ENCODE results near the gene GSK3A.
A peak's percentile ranks its signal among the peaks of the same experiment; 100 is the strongest.

Gene GSK3A

DNA sequence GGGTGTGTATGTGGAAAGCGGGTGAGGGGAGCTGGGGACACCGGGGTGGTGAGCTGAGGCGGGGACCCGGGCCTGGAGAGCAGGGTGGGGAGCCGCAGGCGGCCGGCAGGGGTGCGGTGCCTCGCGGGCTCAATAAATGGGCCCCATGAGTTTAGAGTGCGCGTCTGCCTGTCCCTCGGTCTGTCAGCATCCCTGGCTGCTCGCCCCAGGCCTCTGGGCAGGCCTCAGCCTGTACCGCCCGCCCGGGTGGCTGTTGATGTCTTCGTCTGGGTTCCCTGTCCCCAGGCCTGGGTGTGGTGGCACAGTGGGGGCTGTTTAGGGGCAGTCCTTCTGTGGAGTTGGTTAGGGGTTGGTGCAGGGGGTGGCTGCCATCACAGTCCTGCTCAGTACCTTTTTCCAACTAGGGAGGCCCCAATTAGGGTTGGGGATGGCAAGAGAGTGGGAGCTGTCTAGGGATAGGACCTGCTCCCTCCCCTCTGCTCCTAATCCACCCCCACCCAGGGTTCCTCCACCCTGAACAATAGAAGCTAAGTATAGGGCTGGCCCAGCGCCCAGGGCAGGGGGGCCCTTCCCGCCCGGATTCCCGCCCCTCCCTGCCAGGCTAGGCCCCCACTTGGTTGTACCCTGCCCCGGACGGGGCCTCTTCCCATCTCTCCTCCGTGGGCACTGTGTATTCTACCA is 38.9 kb upstream of the GSK3A start:
- Histone ChIP-seq H3K4me3 (ENCODE audit: low read depth, low read length) (peak overlapping the region; percentile 23), H3K4me1 (ENCODE audit: control insufficient read depth, insufficient read depth, low read length) (peaks cover 56% of the 10 kb centered on the region), H3K36me3 (ENCODE audit: control insufficient read depth in 2 of 2, insufficient read depth in 1 of 2, low read length in 2 of 2) (peaks cover 0 to 1% of the 10 kb centered on the region in 2 experiments; a peak in 1 of 3 replicates), H3K27ac (ENCODE audit: extremely low read depth, low read depth, low read length) (peak overlapping the region; percentile 89), H3K9me3 (ENCODE audit: control insufficient read depth, insufficient read depth, low read depth, low read length) (no peaks in the 10 kb centered on the region)
- ChIA-PET CTCF (interaction anchor here (0.6 to 7.5 kb wide), 9 partner anchors 11 to 166 kb away, joined by 3 to 276 read pairs (median 4); partner anchors contain the start of genes CIC and GSK3A), POLR2A (interaction anchor here (0.7 to 12.3 kb wide), 7 partner anchors 12 to 322 kb away, joined by 3 to 242 read pairs (median 4); partner anchors contain the start of genes GSK3A and RABAC1)
- TF ChIP-seq OSR2 (tag by site-specific recombination; IDR thresholded peaks at IDR 0.05) (no peak), ZNF548 (tag by site-specific recombination; IDR thresholded peaks at IDR 0.05) (no peak), ZNF623 (tag by site-specific recombination; IDR thresholded peaks at IDR 0.05) (no peak), ZNF37A (tag by site-specific recombination; IDR thresholded peaks at IDR 0.05) (no peak), ZNF354C (tag by site-specific recombination; IDR thresholded peaks at IDR 0.05; ENCODE audit: borderline replicate concordance, low read depth) (no peak), ZNF423 (tag by site-specific recombination; IDR thresholded peaks at IDR 0.05) (0 out of 2 replicates have a peak, but pooled peaks have one; percentile 32), ZNF777 (tag by site-specific recombination; IDR thresholded peaks at IDR 0.05; ENCODE audit: borderline replicate concordance) (0 out of 2 replicates have a peak, but pooled peaks have one; percentile 7), YY2 (tag by site-specific recombination; IDR thresholded peaks at IDR 0.05) (no peak), SCRT2 (tag by site-specific recombination; IDR thresholded peaks at IDR 0.05) (no peak; the same call in 1 of the 2 replicates), ZNF302 (tag by site-specific recombination; IDR thresholded peaks at IDR 0.05; ENCODE audit: low read depth) (no peak), ZNF19 (tag by site-specific recombination; IDR thresholded peaks at IDR 0.05; ENCODE audit: low read depth) (no peak), ZFHX2 (tag by site-specific recombination; conservative IDR thresholded peaks at IDR 0.05) (no peak; the same call in 1 of the 2 replicates), ZNF571 (tag by site-specific recombination; IDR thresholded peaks at IDR 0.05) (no peak), ZNF175 (tag by site-specific recombination; IDR thresholded peaks at IDR 0.05) (no peak), ZNF311 (tag by site-specific recombination; IDR thresholded peaks at IDR 0.05; ENCODE audit: borderline replicate concordance) (no peak), ZEB2 (tag by site-specific recombination; IDR thresholded peaks at IDR 0.05) (peak; percentile 60; the same call in 1 of the 2 replicates), ZNF514 (tag by site-specific recombination; IDR thresholded peaks at IDR 0.05) (no peak), ZNF416 (tag by site-specific recombination; IDR thresholded peaks at IDR 0.05) (no peak), SP2 (tag by site-specific recombination; IDR thresholded peaks at IDR 0.05) (peak; percentile 55), ZNF660 (tag by site-specific recombination; IDR thresholded peaks at IDR 0.05) (no peak), ZNF596 (tag by site-specific recombination; IDR thresholded peaks at IDR 0.05) (no peak), ZNF155 (tag by site-specific recombination; IDR thresholded peaks at IDR 0.05) (no peak), YY1 (tag by site-specific recombination; IDR thresholded peaks at IDR 0.05) (no peak; the same call in 1 of the 2 replicates), ZSCAN23 (tag by site-specific recombination; IDR thresholded peaks at IDR 0.05) (no peak), KLF8 (tag by site-specific recombination; IDR thresholded peaks at IDR 0.05) (peak; percentile 62), ZNF830 (tag by site-specific recombination; IDR thresholded peaks at IDR 0.05; ENCODE audit: low read depth) (no peak)
- TF ChIP-seq, protein P1, sequence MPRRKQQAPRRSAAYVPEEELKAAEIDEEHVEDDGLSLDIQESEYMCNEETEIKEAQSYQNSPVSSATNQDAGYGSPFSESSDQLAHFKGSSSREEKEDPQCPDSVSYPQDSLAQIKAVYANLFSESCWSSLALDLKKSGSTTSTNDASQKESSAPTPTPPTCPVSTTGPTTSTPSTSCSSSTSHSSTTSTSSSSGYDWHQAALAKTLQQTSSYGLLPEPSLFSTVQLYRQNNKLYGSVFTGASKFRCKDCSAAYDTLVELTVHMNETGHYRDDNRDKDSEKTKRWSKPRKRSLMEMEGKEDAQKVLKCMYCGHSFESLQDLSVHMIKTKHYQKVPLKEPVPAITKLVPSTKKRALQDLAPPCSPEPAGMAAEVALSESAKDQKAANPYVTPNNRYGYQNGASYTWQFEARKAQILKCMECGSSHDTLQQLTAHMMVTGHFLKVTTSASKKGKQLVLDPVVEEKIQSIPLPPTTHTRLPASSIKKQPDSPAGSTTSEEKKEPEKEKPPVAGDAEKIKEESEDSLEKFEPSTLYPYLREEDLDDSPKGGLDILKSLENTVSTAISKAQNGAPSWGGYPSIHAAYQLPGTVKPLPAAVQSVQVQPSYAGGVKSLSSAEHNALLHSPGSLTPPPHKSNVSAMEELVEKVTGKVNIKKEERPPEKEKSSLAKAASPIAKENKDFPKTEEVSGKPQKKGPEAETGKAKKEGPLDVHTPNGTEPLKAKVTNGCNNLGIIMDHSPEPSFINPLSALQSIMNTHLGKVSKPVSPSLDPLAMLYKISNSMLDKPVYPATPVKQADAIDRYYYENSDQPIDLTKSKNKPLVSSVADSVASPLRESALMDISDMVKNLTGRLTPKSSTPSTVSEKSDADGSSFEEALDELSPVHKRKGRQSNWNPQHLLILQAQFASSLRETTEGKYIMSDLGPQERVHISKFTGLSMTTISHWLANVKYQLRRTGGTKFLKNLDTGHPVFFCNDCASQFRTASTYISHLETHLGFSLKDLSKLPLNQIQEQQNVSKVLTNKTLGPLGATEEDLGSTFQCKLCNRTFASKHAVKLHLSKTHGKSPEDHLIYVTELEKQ (tag by site-specific recombination; IDR thresholded peaks at IDR 0.05; ENCODE audit: borderline replicate concordance): no peak
- TF ChIP-seq, protein P2, sequence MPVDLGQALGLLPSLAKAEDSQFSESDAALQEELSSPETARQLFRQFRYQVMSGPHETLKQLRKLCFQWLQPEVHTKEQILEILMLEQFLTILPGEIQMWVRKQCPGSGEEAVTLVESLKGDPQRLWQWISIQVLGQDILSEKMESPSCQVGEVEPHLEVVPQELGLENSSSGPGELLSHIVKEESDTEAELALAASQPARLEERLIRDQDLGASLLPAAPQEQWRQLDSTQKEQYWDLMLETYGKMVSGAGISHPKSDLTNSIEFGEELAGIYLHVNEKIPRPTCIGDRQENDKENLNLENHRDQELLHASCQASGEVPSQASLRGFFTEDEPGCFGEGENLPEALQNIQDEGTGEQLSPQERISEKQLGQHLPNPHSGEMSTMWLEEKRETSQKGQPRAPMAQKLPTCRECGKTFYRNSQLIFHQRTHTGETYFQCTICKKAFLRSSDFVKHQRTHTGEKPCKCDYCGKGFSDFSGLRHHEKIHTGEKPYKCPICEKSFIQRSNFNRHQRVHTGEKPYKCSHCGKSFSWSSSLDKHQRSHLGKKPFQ (tag by site-specific recombination; IDR thresholded peaks at IDR 0.05): no peak
- TF ChIP-seq, protein P3, sequence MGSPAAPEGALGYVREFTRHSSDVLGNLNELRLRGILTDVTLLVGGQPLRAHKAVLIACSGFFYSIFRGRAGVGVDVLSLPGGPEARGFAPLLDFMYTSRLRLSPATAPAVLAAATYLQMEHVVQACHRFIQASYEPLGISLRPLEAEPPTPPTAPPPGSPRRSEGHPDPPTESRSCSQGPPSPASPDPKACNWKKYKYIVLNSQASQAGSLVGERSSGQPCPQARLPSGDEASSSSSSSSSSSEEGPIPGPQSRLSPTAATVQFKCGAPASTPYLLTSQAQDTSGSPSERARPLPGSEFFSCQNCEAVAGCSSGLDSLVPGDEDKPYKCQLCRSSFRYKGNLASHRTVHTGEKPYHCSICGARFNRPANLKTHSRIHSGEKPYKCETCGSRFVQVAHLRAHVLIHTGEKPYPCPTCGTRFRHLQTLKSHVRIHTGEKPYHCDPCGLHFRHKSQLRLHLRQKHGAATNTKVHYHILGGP (tag by site-specific recombination; IDR thresholded peaks at IDR 0.05): no peak
- TF ChIP-seq, protein P4, sequence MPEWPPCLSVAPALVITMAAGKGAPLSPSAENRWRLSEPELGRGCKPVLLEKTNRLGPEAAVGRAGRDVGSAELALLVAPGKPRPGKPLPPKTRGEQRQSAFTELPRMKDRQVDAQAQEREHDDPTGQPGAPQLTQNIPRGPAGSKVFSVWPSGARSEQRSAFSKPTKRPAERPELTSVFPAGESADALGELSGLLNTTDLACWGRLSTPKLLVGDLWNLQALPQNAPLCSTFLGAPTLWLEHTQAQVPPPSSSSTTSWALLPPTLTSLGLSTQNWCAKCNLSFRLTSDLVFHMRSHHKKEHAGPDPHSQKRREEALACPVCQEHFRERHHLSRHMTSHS (tag by site-specific recombination; IDR thresholded peaks at IDR 0.05): no peak
- TF ChIP-seq, protein P5, sequence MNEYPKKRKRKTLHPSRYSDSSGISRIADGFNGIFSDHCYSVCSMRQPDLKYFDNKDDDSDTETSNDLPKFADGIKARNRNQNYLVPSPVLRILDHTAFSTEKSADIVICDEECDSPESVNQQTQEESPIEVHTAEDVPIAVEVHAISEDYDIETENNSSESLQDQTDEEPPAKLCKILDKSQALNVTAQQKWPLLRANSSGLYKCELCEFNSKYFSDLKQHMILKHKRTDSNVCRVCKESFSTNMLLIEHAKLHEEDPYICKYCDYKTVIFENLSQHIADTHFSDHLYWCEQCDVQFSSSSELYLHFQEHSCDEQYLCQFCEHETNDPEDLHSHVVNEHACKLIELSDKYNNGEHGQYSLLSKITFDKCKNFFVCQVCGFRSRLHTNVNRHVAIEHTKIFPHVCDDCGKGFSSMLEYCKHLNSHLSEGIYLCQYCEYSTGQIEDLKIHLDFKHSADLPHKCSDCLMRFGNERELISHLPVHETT (tag by site-specific recombination; IDR thresholded peaks at IDR 0.05): no peak
